Liver (tissue), 3 donors: Measurements from ENCODE around the gene HSF2BP.

Experiments used
- CTCF ChIP-seq: fragments of 150-350 bp; IDR thresholded peaks from 2 replicates; pipeline ENCODE4 v1.5.1; 2017; ENCODE audit warnings: improper control_type of control experiment, low read depth, low read length; ENCODE audit not compliant: missing input control
- EGR1 ChIP-seq, 2 donors: IDR thresholded peaks; 2 replicates each; pipeline ENCODE4 v1.6.1; 2016 to 2018; ENCODE audit warnings: antibody characterized with exemption in 2 of 2, low read depth in 2 of 2
- HNF4A ChIP-seq, 2 donors: conservative IDR thresholded peaks; 2 replicates each; pipeline ENCODE4 v1.6.1; 2016; ENCODE audit warnings: antibody characterized with exemption in 2 of 2, mild to moderate bottlenecking in 2 of 2
- JUND ChIP-seq, 2 donors: IDR thresholded peaks; 2 replicates each; pipeline ENCODE4 v1.6.1; 2016; ENCODE audit warnings: antibody characterized with exemption in 2 of 2
- NR2F2 ChIP-seq: IDR thresholded peaks from 2 replicates; pipeline ENCODE4 v1.6.1; 2016; ENCODE audit warnings: antibody characterized with exemption
- RAD21 ChIP-seq, 2 donors: IDR thresholded peaks; 2 replicates each; pipeline ENCODE4 v1.6.1; 2016; ENCODE audit warnings: antibody characterized with exemption in 2 of 2, mild to moderate bottlenecking in 2 of 2
- REST ChIP-seq: IDR thresholded peaks from 2 replicates; pipeline ENCODE4 v1.6.1; 2016; ENCODE audit warnings: antibody characterized with exemption, mild to moderate bottlenecking
- RXRA ChIP-seq, 2 donors: IDR thresholded peaks; 2 replicates each; pipeline ENCODE4 v1.6.1; 2017 to 2018; ENCODE audit warnings: antibody characterized with exemption in 2 of 2, mild to moderate bottlenecking in 1 of 2
- SP1 ChIP-seq: IDR thresholded peaks from 2 replicates; pipeline ENCODE4 v1.6.1; 2018; ENCODE audit warnings: antibody characterized with exemption, mild to moderate bottlenecking
- TAF1 ChIP-seq: conservative IDR thresholded peaks from 2 replicates; pipeline ENCODE4 v1.6.1; 2016; ENCODE audit warnings: antibody characterized with exemption, mild to moderate bottlenecking
- YY1 ChIP-seq: IDR thresholded peaks from 2 replicates; pipeline ENCODE4 v1.6.1; 2016; ENCODE audit warnings: antibody characterized with exemption, mild to moderate bottlenecking
- TF ChIP-seq, protein P1 (sequence below): IDR thresholded peaks from 2 replicates; pipeline ENCODE4 v1.6.1; 2016; ENCODE audit warnings: antibody characterized with exemption
- donor health status: healthy.
- donor health status: healthy.

DNA sequence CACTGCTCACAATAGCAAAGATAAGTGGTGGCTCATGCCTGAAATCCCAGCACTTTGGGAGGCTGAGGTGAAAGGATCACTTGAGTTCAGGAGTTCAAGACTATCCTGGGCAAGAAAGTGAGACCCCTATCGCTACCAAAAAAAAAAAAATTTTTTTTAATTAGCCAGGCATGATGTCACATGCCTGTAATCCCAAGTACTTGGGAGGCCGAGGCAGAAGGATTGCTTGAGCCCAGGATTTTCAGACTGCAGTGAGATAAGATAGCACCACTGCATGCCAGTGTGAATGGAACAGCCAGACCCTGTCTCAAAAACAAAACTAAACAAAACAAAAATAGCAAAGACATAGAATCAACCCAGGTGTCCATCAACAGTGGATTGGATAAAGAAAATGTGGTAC, 50.6 kb downstream of the HSF2BP start:
- no peak for TF ChIP-seq SP1
- no peak for TF ChIP-seq TAF1
- TF ChIP-seq YY1 = no peak
- TF ChIP-seq EGR1 (IDR thresholded peaks at IDR 0.05; ENCODE audit: low read depth in 2 of 2) = no peak
- no peak for TF ChIP-seq CTCF
- no peak for TF ChIP-seq REST
- no peak for TF ChIP-seq HNF4A (conservative IDR thresholded peaks at IDR 0.05)
- TF ChIP-seq RXRA (IDR thresholded peaks at IDR 0.05) = no peak
- TF ChIP-seq JUND (IDR thresholded peaks at IDR 0.05) = no peak
- TF ChIP-seq, protein P1, sequence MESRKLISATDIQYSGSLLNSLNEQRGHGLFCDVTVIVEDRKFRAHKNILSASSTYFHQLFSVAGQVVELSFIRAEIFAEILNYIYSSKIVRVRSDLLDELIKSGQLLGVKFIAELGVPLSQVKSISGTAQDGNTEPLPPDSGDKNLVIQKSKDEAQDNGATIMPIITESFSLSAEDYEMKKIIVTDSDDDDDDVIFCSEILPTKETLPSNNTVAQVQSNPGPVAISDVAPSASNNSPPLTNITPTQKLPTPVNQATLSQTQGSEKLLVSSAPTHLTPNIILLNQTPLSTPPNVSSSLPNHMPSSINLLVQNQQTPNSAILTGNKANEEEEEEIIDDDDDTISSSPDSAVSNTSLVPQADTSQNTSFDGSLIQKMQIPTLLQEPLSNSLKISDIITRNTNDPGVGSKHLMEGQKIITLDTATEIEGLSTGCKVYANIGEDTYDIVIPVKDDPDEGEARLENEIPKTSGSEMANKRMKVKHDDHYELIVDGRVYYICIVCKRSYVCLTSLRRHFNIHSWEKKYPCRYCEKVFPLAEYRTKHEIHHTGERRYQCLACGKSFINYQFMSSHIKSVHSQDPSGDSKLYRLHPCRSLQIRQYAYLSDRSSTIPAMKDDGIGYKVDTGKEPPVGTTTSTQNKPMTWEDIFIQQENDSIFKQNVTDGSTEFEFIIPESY = no peak
- TF ChIP-seq NR2F2 = no peak
- no peak for TF ChIP-seq RAD21 (IDR thresholded peaks at IDR 0.05)
